Measurements from ENCODE around the gene SPRYD4. TPM values are rescaled to one million over a fixed set of nuclear protein-coding genes. Genes with fewer than 3 reads are reported as not detected.
A peak's percentile ranks its signal among the peaks of the same experiment; 100 is the strongest.

Gene SPRYD4
- total RNA-seq, 2 donors from 2014 or later = 2.3 to 5.8 TPM

- DNase-seq (ENCODE audit: low spot score) (no peak), ATAC-seq (ENCODE audit: insufficient number of reproducible peaks, low FRiP score, low read depth) (no peak)
- Histone ChIP-seq H3K27me3 (replicated peaks; ENCODE audit: insufficient read depth) (no peaks in the 10 kb centered on the region), H3K4me3 (peak overlapping the region; percentile 93), H3K9me3 (no peaks in the 10 kb centered on the region), H3K36me3 (no peaks in the 10 kb centered on the region), H3K4me1 (ENCODE audit: control insufficient read depth in 1 of 2, low read depth in 2 of 2) (peaks cover 4 to 8% of the 10 kb centered on the region in 2 donors), H3K27ac (peak overlapping the region; percentile 72 to 82)
- no peak for TF ChIP-seq CTCF (IDR thresholded peaks at IDR 0.05)
Measured at GRCh38 chr12:56449622-56449984, 18.8 kb upstream of the SPRYD4 start.

- TF ChIP-seq CTCF (IDR thresholded peaks at IDR 0.05) = no peak
- Histone ChIP-seq H3K9me3 (no peaks in the 10 kb centered on the region), H3K36me3 (no peaks in the 10 kb centered on the region), H3K27ac (peak overlapping the region in 1 of 2 donors; percentile 82), H3K27me3 (replicated peaks; ENCODE audit: insufficient read depth) (no peaks in the 10 kb centered on the region), H3K4me3 (no peak overlapping the region), H3K4me1 (ENCODE audit: control insufficient read depth in 1 of 2, low read depth in 2 of 2) (peaks cover 4 to 8% of the 10 kb centered on the region in 2 donors)
- DNase-seq (ENCODE audit: low spot score) = no peak
- no peak for ATAC-seq (ENCODE audit: insufficient number of reproducible peaks, low FRiP score, low read depth)
Measured at GRCh38 chr12:56450241-56450640, 18.1 kb upstream of the SPRYD4 start.

- H3K9me3 ChIP-seq = no peaks in the 10 kb centered on the region
- H3K36me3 ChIP-seq = no peaks in the 10 kb centered on the region
- no peak overlapping the region for H3K4me3 ChIP-seq
- H3K4me1 ChIP-seq (ENCODE audit: control insufficient read depth in 1 of 2, low read depth in 2 of 2) = peaks cover 4 to 8% of the 10 kb centered on the region in 2 donors
- ATAC-seq (ENCODE audit: insufficient number of reproducible peaks, low FRiP score, low read depth) (no peak), DNase-seq (ENCODE audit: low spot score) (no peak)
- no peaks in the 10 kb centered on the region for H3K27me3 ChIP-seq (replicated peaks; ENCODE audit: insufficient read depth)
- H3K27ac ChIP-seq = no peak overlapping the region
- no peak for TF ChIP-seq CTCF (IDR thresholded peaks at IDR 0.05)
Measured at GRCh38 chr12:56451147-56451546, 17.2 kb upstream of the SPRYD4 start.

- no peaks in the 10 kb centered on the region for H3K36me3 ChIP-seq
- H3K4me1 ChIP-seq (ENCODE audit: control insufficient read depth in 1 of 2, low read depth in 2 of 2) = peaks cover 0 to 4% of the 10 kb centered on the region in 2 donors
- no peak within 1 kb of the TSS for H3K27ac ChIP-seq
- no peaks in the 10 kb centered on the region for H3K9me3 ChIP-seq
- no peaks in the 10 kb centered on the region for H3K27me3 ChIP-seq (replicated peaks; ENCODE audit: insufficient read depth)
- no peak within 1 kb of the TSS for H3K4me3 ChIP-seq
- DNase-seq (ENCODE audit: low spot score) (no peak), ATAC-seq (ENCODE audit: insufficient number of reproducible peaks, low FRiP score, low read depth) (no peak)
- TF ChIP-seq CTCF (IDR thresholded peaks at IDR 0.05) = no peak
Measured at GRCh38 chr12:56454557-56454956, 13.8 kb upstream of the SPRYD4 start, which contains the start of gene MIP. MIP (minus strand) TSS chr12:56454657; CDS start chr12:56454613, 44 bp downstream.

GRCh38 chr12:56457817-56458216, 10.6 kb upstream of the SPRYD4 start:
- H3K27ac ChIP-seq = no peak overlapping the region
- TF ChIP-seq CTCF (IDR thresholded peaks at IDR 0.05) = no peak
- no peaks in the 10 kb centered on the region for H3K27me3 ChIP-seq (replicated peaks; ENCODE audit: insufficient read depth)
- ATAC-seq (ENCODE audit: insufficient number of reproducible peaks, low FRiP score, low read depth) (no peak), DNase-seq (ENCODE audit: low spot score) (no peak)
- H3K4me3 ChIP-seq = no peak overlapping the region
- H3K9me3 ChIP-seq = no peaks in the 10 kb centered on the region
- H3K36me3 ChIP-seq = no peaks in the 10 kb centered on the region
- no peaks in the 10 kb centered on the region for H3K4me1 ChIP-seq (ENCODE audit: control insufficient read depth in 1 of 2, low read depth in 2 of 2)
